CD4-positive, alpha-beta T cell treated with Interleukin-10 for 1 hour (primary cell): ENCODE data around the gene CIB1.

Experiments
- DNase-seq: peaks from one replicate; pipeline ENCODE4 v3.0.0-alpha.2; 2020

The CIB1 gene

DNA sequence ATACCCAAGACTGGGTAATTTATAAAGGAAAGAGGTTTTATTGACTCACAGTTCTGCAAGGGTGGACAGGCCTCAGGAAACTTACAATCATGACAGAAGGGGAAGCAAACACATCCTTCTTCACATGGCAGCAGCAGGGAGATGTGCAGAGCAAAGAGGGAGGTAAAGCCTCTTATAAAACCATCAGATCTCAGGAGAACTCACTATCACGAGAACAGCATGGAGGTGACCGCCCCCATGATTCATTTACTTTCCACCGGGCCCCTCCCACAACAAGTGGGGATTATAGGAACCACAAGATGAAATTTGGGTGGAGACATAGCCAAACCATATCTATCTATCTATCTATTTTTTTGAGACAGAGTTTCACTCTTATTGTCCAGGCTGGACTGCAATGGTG lies 5.6 kb upstream of the CIB1 start:
- DNase-seq = no peak

DNA sequence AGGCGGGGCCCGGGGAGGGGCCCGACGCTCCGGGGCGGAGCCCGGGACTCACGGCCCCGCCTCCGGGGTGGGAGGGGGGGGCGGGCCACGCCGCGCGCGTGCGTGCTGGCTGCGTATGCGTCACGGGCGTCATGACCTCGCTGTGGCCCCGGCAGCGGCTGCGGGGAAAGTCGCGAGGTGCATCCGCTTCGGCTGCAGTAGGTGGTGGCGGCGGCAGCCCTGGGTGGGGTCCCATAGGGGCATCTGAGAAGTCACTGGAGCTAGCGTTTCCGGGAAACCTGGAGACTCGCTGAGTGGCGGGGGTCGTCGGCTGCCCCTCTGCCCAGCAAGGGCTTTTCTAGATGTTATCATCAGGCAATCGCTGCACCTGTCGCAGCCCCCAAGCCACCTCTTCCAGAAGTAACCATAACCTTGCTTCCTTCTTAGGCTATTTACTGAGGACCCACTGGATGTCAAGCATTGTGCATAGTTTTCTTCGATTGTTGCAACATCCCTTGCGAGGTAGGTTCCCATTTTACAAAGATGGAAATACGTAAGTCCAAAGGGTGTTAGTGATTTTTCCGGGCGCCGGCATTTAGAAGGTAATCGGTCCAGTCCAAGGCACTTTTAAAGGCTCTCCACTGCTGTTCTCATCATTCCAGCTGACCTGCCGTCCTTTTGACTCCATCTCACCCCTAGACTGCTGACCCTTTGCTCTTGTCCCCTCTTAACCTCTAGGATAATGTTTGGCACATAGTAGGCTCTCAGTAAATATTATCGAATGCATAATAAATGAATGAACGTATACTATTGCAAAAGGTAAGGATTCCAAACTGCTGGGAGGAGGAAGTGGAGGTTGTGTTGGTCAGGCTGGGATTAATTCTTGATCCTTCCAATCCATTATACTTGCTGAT lies 601 bp upstream of the CIB1 start, which contains the start of gene GDPGP1:
GDPGP1 (plus strand) TSS at position 114 of the 893 bp plus-strand sequence. CDS start 6,700 bp downstream, outside the sequence.
- no peak for DNase-seq

GRCh38 chr15:90232941-90233386 lies 777 bp downstream of the CIB1 start:
- peak; percentile 23 for DNase-seq

GRCh38 chr15:90232196-90232595 lies 1.5 kb downstream of the CIB1 start:
- DNase-seq = peak; percentile 29

DNA sequence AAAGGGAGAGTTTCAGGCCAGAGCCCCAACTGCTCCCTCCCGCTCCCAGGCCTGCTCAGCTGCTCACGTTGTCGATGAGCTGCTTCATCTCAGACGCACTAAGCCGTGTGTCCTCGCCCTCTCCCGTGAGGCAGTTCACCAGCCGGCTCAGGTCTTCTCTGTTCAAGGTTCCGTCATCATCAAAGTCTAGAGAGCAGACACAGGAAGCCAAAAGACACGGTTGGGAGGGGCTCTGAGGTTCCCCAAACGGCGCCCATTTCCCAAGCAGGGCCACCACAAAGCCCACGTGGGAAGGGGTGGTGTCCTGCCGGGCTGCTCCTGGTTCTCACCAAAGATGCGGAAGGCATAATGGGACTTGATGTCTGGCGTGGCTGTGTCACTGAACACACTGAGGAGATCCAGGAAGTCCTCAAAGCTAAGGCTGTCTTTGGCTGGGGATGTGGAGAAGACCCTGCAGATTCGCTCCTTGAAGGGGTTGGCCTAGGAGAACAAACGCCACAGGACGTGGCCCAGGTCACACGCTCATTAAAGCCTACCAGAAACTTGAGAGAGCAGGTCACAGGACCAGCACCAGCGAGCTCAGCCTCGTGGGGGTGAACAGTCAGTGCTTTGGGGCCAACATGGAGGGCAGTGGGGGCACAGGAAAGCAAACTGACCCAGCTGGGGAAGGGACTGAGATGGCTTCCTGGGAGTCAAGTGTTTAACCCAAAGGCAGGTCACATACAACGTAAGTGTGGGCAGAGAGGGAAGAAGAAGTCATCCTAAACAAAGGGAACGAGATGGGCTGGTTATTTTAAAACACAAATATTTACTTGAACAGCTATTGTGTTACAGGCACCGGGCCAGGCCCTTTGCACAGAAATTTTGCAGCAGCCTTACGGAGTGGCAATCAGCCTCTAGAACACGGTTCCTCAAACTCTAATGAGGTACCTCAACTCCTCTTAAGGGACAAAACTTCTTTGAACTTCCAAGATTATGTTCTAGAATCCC lies 2.4 kb downstream of the CIB1 start:
- peak; percentile 90 for DNase-seq

- DNase-seq = no peak
These were observed 3.1 kb downstream of the CIB1 start for GRCh38 chr15:90230610-90231009.

DNA sequence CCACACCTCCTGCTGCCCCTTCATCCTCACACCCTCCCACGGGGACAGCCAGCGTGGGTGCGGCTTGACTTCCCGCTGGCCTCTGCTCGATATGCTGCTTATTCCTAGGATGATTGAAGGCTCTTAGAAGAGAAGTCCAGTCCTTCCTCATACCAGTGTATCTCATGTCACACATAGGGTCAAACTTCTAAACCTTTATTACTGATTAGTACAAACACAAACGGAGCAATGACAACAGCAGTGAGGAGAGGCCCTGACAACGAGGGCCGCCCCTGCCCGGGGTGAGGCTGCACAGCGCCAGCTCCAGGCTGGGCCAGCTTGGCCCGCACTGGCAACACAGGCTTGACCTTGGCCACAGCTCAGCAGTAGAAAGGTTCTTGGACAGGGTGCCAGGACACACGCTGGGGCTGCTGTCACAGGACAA lies 3.7 kb downstream of the CIB1 start:
- DNase-seq = no peak

DNA sequence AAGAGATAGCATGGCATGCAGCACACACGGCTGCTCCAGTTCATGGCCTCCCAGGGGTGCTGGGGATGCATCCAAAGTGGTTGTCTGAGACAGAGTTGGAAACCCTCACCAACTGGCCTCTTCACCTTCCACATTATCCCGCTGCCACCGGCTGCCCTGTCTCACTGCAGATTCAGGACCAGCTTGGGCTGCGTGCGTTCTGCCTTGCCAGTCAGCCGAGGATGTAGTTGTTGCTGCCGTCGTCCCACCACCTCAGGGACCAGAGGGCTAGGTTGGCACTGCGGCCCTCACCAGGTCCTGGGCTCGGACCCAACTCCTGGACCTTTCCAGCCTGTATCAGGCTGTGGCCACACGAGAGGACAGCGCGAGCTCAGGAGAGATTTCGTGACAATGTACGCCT lies 4.8 kb downstream of the CIB1 start:
- no peak for DNase-seq

- no peak for DNase-seq
These were observed 5.6 kb downstream of the CIB1 start for GRCh38 chr15:90227816-90228772.

GRCh38 chr15:90227336-90227735 lies 6.4 kb downstream of the CIB1 start:
- DNase-seq = no peak

DNA sequence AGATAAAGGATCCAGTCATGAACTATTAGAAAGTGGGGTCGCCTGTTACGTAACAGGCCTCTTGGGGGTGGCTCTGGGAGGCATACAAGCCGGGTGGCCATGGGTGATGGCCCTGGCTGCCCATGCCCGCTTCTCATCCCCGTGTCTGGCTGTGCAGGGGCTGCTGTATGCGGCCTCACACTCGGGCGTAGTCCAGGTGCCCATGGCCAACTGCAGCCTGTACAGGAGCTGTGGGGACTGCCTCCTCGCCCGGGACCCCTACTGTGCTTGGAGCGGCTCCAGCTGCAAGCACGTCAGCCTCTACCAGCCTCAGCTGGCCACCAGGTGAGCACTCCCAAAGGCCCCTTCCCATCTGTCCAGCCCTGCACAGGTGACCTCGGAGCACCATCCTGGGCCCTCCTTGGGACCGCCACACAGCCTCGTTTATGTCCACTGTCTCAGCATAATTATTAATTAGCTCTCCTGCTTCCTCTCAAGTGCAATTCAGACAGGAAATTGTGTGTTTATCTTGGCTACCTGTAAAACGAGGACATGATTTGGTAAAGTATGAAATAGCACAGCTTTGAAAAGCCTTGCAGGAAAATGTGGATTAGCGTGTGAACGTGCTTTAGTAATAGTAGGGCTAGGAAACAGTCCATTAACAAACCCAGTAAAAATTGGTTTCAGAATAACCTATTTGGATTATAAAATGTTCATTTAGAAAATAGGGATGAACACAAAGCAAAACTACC lies 8.1 kb downstream of the CIB1 start:
- DNase-seq = no peak

GRCh38 chr15:90225047-90225446 lies 8.7 kb downstream of the CIB1 start:
- no peak for DNase-seq

- no peak for DNase-seq
These were observed 10.1 kb downstream of the CIB1 start for GRCh38 chr15:90223441-90224165.

- no peak for DNase-seq
These were observed 11.2 kb downstream of the CIB1 start for GRCh38 chr15:90222547-90222946.

DNA sequence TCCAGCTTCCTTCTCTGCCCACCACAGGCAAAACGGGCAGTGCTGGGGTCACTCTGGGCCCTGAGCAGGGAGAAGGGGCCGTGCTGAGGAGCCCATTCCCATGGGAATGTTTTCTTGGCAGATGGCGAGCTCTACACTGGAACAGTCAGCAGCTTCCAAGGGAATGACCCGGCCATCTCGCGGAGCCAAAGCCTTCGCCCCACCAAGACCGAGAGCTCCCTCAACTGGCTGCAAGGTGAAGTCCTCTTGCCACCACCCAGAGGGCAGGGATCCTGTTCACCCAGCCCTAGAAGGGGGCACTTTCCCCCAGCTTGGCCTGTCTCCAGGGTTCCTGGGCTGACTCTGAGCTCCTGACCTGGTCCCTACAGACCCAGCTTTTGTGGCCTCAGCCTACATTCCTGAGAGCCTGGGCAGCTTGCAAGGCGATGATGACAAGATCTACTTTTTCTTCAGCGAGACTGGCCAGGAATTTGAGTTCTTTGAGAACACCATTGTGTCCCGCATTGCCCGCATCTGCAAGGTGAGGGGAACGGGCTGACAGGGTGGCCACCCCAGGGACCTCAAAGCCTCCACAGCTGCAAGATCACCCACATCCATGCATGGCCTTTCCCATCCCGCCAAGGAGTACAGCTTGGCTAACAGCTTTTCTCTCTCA lies 12.4 kb downstream of the CIB1 start:
- peak; percentile 36 for DNase-seq

GRCh38 chr15:90219421-90220141 lies 14.2 kb downstream of the CIB1 start:
- DNase-seq = peak; percentile 58

DNA sequence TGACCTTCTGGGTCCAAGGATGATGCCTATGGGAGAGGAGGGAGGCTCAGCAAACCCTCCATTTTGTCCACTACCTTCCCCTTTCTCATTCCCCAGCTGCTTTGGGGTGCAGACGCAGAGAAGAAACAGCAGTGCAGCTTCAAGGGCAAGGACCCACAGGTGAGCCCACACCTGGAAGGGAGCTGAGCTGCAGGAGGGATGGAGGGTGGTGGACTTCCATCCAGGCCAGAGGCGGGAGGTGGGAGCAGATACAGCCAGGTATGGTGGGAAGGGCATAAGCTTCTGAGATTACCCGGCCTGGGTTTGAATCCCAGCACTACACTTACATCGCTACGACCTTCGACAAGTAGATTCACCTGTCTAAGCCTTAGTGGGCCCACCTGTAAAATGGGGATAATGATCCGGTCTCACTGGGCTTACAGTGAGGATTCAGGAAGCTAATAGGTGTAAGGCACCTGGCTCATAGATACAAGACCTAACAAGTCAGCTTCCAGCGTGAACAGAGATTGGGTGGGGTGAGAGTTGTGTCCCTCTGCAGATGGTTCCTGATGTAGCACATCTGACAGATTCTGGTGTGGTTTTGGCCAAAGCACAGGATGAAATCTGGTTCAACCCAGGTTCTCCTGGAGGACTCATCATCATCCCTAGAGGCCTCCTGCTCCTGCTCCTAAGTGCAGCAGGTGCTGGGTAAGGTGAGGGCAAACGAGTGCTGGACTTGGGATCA lies 15.9 kb downstream of the CIB1 start:
- no peak for DNase-seq

DNA sequence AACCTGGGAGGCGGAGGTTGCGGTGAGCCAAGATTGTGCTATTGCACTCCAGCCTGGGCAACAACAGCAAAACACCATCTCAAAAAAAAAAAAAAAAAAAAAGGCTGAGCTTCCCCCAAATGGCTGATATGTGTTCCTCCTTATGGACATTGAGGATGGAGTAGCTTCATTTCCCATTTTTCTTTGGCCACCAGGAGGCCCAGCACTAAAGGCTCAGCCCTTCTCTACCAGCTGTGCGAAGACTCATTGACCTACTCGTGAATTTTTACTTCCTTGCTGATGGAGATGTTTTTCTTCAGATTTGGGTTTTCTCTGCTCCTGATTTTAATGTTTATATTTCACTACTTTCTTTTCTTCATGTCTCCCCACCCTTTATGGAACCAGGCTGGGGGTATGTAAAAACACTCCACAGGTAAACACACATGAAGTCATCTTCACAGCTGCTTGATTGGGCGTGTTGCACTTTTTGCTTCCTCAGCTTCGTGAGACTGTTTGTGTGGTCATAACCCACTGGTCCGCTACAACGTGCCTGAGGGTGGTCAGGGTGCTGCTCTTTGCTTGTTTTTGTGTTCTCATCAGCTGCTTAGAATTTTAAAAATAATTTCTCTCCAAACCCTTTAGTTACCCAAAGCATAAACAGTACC lies 19.1 kb downstream of the CIB1 start:
- DNase-seq = no peak
